HL-60 (cell line): ENCODE measurements around the gene SLC5A4.

Experiments
- DNase-seq, 2 experiments: peaks; one replicate each; pipeline ENCODE4 v3.0.0-alpha.2; 2010 to 2020; ENCODE audit warnings: low read depth in 1 of 2, low spot score in 1 of 2
- H3K27ac ChIP-seq: fragments of 250-450 bp; sonication (Bioruptor Pico); replicated peaks from 2 replicates; pipeline ENCODE4 v1.5.1; 2020; ENCODE audit warnings: mild to moderate bottlenecking, moderate library complexity
- H3K27me3 ChIP-seq: fragments of 250-450 bp; sonication (Bioruptor Pico); 2 replicates; pipeline ENCODE4 v1.5.1; 2021; ENCODE audit warnings: mild to moderate bottlenecking, moderate library complexity; ENCODE audit not compliant: insufficient read depth, poor library complexity, severe bottlenecking
- H3K4me3 ChIP-seq: replicated peaks from 2 replicates; pipeline ENCODE4 v1.5.1; 2011; ENCODE audit warnings: mild to moderate bottlenecking, control low read depth, low read length; ENCODE audit not compliant: insufficient read depth
- GABPA ChIP-seq: IDR thresholded peaks from 2 replicates; pipeline ENCODE4 v1.6.1; 2012; ENCODE audit warnings: low read depth
- POLR2AphosphoS5 ChIP-seq: IDR thresholded peaks from 2 replicates; pipeline ENCODE4 v1.6.1; 2012; ENCODE audit warnings: low read depth
- REST ChIP-seq: IDR thresholded peaks from 2 replicates; pipeline ENCODE4 v1.6.1; 2012; ENCODE audit warnings: low read depth; ENCODE audit not compliant: insufficient replicate concordance
- SPI1 ChIP-seq: IDR thresholded peaks from 2 replicates; pipeline ENCODE4 v1.6.1; 2012; ENCODE audit warnings: low read depth, mild to moderate bottlenecking, borderline replicate concordance
- TF ChIP-seq, protein P1 (sequence below): IDR thresholded peaks from one replicate; pipeline ENCODE4 v1.5.1; 2011; ENCODE audit warnings: low read length, control low read depth, inconsistent platforms; ENCODE audit not compliant: insufficient read depth

The SLC5A4 gene

DNA sequence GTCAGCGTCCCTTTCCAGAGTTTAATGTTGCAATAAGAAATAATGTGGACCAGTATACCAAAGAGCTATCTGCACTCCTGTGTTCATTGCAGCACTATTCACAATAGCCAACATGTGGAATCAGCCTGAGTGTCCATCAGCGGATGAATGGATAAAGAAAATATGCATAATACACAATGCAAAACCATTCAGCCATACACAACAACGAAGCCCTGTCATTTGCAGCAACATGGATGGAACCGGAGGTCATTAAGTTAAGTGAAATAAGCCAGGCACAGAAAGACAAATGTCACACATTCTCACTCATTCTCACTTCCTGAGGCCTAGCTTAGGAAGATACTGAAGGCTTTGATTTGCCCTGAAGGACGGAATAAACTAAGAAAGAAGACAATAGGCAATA, 22.1 kb downstream of the SLC5A4 start:
- H3K27me3 ChIP-seq, result no peaks in the 10 kb centered on the region
- TF ChIP-seq SPI1 (no peak), POLR2AphosphoS5 (no peak), GABPA (no peak), REST (no peak)
- TF ChIP-seq, protein P1, sequence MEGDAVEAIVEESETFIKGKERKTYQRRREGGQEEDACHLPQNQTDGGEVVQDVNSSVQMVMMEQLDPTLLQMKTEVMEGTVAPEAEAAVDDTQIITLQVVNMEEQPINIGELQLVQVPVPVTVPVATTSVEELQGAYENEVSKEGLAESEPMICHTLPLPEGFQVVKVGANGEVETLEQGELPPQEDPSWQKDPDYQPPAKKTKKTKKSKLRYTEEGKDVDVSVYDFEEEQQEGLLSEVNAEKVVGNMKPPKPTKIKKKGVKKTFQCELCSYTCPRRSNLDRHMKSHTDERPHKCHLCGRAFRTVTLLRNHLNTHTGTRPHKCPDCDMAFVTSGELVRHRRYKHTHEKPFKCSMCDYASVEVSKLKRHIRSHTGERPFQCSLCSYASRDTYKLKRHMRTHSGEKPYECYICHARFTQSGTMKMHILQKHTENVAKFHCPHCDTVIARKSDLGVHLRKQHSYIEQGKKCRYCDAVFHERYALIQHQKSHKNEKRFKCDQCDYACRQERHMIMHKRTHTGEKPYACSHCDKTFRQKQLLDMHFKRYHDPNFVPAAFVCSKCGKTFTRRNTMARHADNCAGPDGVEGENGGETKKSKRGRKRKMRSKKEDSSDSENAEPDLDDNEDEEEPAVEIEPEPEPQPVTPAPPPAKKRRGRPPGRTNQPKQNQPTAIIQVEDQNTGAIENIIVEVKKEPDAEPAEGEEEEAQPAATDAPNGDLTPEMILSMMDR, result no peak

GRCh38 chr22:32232191-32232830, 22.8 kb downstream of the SLC5A4 start:
- H3K27ac ChIP-seq, result no peak overlapping the region
- peak; percentile 70; the same call in 1 of the 2 replicates for TF ChIP-seq SPI1
- TF ChIP-seq REST, result no peak
- H3K27me3 ChIP-seq, result no peaks in the 10 kb centered on the region
- H3K4me3 ChIP-seq, result no peak overlapping the region
- no peak for DNase-seq

More for the DNA sequence above, 22.1 kb downstream of the SLC5A4 start:
- no peak overlapping the region for H3K27ac ChIP-seq
- H3K4me3 ChIP-seq, result no peak overlapping the region
- DNase-seq, result no peak

DNA sequence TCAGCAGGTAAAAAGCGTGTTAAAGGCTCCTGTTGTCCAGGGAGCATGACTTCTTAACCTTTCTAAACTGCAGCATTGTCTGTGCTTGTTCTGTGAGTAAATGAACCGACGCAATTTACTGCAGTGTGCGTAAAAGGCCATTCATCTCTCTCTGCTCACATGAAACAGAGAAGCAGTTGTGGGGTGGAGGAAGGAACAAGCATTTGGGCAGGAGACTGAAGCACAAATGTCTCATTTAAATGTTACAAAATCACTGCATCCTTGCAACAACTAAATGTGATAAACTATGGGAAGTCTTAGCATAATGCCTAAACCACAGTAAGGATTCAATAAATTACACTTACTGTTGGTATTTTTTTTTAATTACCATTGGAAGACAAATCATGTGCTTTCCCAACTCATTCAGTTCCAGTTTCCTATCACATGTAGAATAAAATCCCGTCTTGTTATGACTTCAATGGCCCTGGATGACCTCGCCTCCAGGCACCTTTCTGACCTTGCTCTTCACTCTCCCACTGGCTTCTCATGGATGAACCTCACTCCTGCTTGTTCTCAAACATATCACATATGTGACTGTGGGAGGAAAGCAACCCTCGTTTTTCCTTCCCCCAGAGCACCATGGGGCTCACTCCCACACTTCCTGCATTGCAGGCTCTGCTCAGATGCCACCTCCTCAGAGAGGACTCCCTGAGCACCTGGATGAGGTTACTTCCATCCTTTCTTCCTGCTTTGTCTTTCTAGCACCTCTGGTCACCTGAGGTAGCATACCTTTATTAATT, 28.6 kb downstream of the SLC5A4 start:
- TF ChIP-seq POLR2AphosphoS5 (no peak), REST (no peak), GABPA (no peak), SPI1 (no peak)
- TF ChIP-seq, protein P1, result no peak
- no peak for DNase-seq
- Histone ChIP-seq H3K27ac (no peak overlapping the region), H3K27me3 (no peaks in the 10 kb centered on the region), H3K4me3 (no peak overlapping the region)
